Measurements from ENCODE around the gene STK32A. TPM values are rescaled to one million over a fixed set of nuclear protein-coding genes. Genes with fewer than 3 reads are reported as not detected.

Gene STK32A
- total RNA-seq, 1 donor from 2014 or later, result 0.51 TPM

GRCh38 chr5:147413266-147413665, 178.4 kb downstream of the STK32A start:
- DNase-seq (ENCODE audit: low spot score), result no peak

- no peak for DNase-seq (ENCODE audit: low spot score)
Measured at GRCh38 chr5:147415651-147416050, 180.8 kb downstream of the STK32A start.

- no peak for DNase-seq (ENCODE audit: low spot score)
Measured at GRCh38 chr5:147417135-147417813, 182.4 kb downstream of the STK32A start.

- no peak for DNase-seq (ENCODE audit: low spot score)
Measured at GRCh38 chr5:147418613-147419012, 183.8 kb downstream of the STK32A start.

- DNase-seq (ENCODE audit: low spot score), result no peak
Measured at GRCh38 chr5:147426640-147427327, 192.0 kb downstream of the STK32A start.

GRCh38 chr5:147427521-147428401, 192.9 kb downstream of the STK32A start:
- no peak for DNase-seq (ENCODE audit: low spot score)

- no peak for DNase-seq (ENCODE audit: low spot score)
Measured at GRCh38 chr5:147430628-147431027, 195.8 kb downstream of the STK32A start.

- no peak for DNase-seq (ENCODE audit: low spot score)
Measured at GRCh38 chr5:147431586-147431985, 196.8 kb downstream of the STK32A start.

- no peak for DNase-seq (ENCODE audit: low spot score)
Measured at GRCh38 chr5:147432323-147432722, 197.5 kb downstream of the STK32A start.

- no peak for DNase-seq (ENCODE audit: low spot score)
Measured at GRCh38 chr5:147434049-147434448, 199.2 kb downstream of the STK32A start.

- no peak for DNase-seq (ENCODE audit: low spot score)
Measured at GRCh38 chr5:147436596-147436995, 201.8 kb downstream of the STK32A start.

- no peak for DNase-seq (ENCODE audit: low spot score)
Measured at GRCh38 chr5:147437161-147437596, 202.4 kb downstream of the STK32A start.
